Hematopoietic multipotent progenitor cell treated with erythropoietin and hydrocortisone succinate and interleukin-3 and kit ligand, for 15 days (in vitro differentiated cells): ENCODE data around the gene PRF1.
"Not testable (repeated sequence)": the region's sequence is repeated elsewhere in the genome, so short reads cannot be mapped to it uniquely, and the experiment has no call there.

Source experiments
- DNase-seq: peaks from one replicate; pipeline ENCODE4 v3.0.0-alpha.2; 2015; ENCODE audit warnings: low spot score

PRF1 gene

GRCh38 chr10:70617798-70618568 lies 15.4 kb upstream of the PRF1 start:
- no peak for DNase-seq

GRCh38 chr10:70616761-70617160 lies 14.2 kb upstream of the PRF1 start:
- no peak for DNase-seq

GRCh38 chr10:70615784-70616522 lies 13.4 kb upstream of the PRF1 start:
- DNase-seq, result no peak

DNA sequence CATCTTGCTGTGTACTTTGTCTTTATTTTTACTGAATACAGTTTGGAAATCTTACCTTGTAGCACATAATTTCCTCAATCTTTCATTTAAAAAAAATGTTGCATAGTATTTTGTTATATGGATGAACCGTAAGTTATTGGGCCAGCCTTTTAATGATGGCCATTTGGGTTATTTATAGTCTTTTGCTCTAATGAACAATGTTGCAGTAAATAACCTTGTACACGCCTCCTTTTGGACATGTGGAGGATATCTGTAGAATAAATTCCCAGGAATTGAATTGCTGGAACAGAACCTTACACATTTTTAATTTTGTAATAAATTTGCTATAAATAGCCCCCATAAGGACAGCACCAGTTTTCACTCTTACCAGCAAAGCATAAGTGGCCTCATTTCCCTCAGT lies 12.7 kb upstream of the PRF1 start:
- DNase-seq, result no peak

DNA sequence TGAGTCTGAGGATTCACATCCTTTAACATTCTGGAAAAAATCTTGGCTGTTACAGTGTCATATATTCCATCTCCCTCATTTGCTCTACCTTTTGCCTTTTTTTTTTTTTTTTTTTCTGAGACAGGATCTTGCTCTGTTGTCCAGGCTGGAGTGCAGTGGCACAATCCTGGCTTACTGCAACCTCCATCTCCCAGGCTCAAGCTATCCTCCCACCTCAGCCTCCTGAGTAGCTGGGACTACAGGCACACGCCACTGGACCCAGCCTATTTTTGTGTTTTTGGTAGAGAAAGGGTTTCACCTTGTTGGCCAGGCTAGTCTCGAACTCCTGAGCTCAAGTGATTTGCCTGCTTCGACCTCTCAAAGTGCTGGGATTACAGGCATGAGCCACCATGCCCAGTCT lies 11.8 kb upstream of the PRF1 start:
- not testable (repeated sequence) for DNase-seq

DNA sequence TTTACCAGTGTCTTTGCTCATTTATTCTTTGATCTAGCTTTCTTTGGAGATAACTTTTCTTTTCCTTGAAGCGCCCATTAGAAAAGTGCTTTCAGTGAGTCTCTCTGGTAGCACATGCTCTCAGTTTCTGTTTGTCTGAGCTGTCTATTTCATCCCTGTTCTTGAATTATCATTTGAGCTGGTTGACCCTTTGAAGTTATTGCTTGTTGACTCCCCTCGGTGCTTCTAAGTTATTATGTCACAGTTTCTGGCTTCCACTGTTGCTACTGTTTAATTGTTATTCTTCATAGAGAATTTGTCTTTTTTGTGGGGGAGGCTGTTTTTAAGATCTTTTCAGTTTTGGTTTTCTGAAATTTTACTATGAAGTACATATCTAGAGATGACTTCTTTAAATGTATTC lies 11.4 kb upstream of the PRF1 start:
- no peak for DNase-seq

- no peak for DNase-seq
Observed at GRCh38 chr10:70607936-70608335, 5.4 kb upstream of the PRF1 start.

GRCh38 chr10:70605161-70605560 lies 2.6 kb upstream of the PRF1 start:
- DNase-seq, result no peak

DNA sequence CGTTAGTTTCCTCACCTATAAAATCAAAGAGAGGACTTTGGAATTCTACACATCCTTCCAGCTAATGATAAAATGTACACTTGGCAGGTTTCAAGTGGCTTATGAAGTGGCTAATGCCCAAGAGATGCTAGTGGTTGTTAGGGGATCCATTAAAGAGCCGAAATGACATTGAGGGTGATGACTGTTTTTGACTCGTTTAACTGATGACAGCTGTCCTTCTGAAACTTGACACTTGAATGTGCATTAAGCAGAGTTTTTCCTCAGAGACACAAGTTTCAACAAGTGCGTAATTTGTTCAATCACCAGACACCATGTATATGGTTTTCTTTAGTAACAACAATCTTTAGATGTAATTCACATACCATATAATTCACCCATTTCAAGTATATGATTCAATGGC lies 1.6 kb upstream of the PRF1 start:
- DNase-seq, result no peak

DNA sequence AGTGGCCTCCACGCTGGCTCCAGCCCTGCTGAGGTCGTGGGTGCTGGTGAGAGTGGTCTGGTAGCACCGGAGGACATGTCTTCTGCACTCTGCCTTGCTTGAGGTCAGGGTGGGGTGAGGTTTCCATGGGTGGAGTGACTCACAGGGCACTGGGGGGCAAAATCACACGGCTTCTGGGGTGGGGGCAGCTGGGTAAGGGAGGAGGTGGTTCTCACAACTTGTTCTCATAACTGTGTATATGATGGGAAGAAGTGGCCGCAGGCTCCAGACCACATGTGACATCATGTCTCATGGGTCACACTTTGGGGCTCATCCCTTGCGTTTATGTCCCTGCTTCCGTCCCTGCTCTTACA lies 884 bp upstream of the PRF1 start:
- no peak for DNase-seq

GRCh38 chr10:70601746-70602145 lies 795 bp downstream of the PRF1 start:
- no peak for DNase-seq

- no peak for DNase-seq
Observed at GRCh38 chr10:70600512-70601395, 1.8 kb downstream of the PRF1 start.

- DNase-seq, result no peak
Observed at GRCh38 chr10:70599791-70600190, 2.8 kb downstream of the PRF1 start.

DNA sequence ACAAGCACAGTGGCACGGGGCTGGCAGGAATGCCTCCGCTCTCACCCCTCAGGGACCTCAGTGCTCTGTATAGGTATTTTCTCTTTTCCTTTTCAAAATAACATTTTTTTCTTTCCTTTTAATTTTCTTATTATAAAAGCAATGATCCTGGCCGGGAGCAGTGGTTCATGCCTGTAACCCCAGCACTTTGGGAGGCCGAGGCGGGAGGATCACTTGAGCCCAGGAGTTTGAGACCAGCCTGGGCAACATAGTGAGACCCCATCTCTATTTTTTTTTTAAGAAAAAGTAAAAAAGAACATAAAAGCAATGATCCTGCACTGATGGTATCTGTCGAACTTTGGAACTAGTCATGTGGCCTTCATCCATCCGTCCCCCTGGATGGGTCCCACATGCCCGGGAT lies 3.2 kb downstream of the PRF1 start:
- no peak for DNase-seq

GRCh38 chr10:70598857-70599295 lies 3.7 kb downstream of the PRF1 start:
- no peak for DNase-seq

- no peak for DNase-seq
Observed at GRCh38 chr10:70597856-70598815, 4.4 kb downstream of the PRF1 start.

DNA sequence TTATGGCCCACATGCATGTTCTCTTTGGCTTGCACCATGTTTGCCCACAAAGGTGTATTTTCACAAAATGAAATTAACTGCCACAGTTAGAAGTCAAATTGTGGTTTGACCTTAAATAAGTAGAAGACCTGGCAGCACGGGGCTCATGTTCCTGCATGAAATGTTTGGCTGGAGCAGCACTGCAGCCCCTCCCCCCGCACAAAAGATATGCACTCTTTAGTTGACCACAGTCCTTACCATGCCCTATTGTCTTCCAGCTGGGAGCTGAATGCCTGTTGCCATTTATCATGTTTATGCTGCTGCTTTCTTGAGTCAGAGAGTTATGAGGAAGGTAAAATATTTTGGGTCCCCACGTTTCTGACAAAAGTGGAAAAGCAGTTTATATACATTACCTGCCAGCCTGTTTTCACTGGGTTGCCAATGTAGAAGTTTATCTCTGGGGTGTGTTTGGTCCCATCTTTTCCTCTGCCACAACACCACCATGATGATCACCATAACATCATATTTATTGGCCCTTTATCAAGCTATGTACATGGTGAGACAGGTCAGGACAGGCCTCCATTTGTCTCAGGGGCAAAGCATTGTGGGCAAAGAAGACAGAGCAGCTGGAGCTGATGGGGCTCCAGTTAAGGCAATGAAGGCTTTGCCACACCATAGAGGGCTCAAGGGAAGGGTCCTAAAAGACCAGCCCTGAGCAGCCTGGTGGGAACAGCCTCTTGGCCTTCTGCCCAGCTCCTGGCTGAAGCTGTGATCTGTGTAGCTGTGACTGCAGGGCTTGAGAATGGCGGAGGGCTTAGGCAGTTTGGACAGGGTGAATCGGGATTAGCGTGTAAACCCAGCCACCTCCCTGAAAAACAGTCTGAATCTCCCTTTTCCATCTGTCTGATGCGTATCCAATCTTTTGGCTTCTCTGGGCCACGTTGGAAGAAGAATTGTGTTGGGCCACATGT lies 5.4 kb downstream of the PRF1 start:
- DNase-seq, result no peak

- DNase-seq, result no peak
Observed at GRCh38 chr10:70596110-70596798, 6.3 kb downstream of the PRF1 start.

DNA sequence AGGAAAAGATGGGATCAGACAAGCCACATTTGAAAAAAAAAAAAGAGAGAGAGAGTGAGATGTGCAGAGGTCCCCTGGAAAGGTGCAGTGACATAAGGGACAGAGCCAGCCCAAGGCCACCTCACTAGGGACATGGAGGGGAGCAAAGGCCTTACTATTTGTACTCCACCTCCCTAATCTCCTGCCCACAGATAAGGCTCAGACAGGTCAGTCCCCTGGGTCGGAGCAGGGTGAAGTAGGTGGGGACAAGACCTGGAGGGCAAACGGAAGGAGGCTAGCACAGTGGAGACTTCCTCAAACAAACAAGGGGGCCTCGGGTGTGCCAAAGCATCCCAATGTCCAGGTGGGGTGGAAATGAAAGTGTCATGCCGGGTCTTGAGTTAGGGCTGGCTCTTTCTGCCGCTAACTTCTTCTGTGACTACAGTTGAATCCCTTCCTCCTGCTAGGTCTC lies 7.0 kb downstream of the PRF1 start:
- no peak for DNase-seq

DNA sequence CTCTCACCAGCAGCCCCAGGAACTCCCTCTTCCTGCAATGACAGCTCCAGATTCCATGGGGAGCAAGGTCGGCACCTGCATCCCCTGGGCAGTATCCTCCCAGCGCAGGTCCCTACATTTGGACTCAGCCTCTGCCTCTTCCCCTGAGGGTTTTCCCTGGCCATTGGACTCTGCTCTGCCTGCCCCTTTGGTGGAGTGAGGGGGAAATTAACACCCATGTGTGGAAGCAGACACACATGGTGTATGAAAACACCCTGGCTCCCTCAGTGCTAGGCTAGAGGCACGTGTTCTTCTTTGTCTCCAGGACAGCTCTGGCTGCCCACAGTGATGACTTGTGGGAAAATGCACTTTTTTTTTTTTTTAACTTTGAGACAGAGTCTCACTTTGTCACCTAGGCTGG lies 8.4 kb downstream of the PRF1 start:
- no peak for DNase-seq
